ENCODE data around the gene FBXO2. TPM values are rescaled to one million over a fixed set of nuclear protein-coding genes. Genes with fewer than 3 reads are reported as not detected.
A peak's percentile ranks its signal among the peaks of the same experiment; 100 is the strongest.

The FBXO2 gene
- total and polyA plus RNA-seq, 2 of the 4 experiments (the other 2 are of a cell fraction), result 0.36 to 1.7 TPM

GRCh38 chr1:11648039-11648438 is 6.2 kb downstream of the FBXO2 start:
- H3K27me3 ChIP-seq (ENCODE audit: control insufficient read depth, insufficient read depth, low read length), result peaks cover 19% of the 10 kb centered on the region
- BruUV-seq (replicated peaks), result no TSS peak
- DNase-seq, result no peak
- peak overlapping the region; percentile 32 for H2AFZ ChIP-seq (replicated peaks; ENCODE audit: low read length, poor library complexity)
- H3K4me3 ChIP-seq (ENCODE audit: insufficient read depth, low read depth, low read length), result no peak overlapping the region
- no peak overlapping the region for H2BK15ac ChIP-seq (ENCODE audit: low read depth, low read length)
- no peak for TF ChIP-seq MAFK (IDR thresholded peaks at IDR 0.05; ENCODE audit: low read depth, low read length)
- no peak for TF ChIP-seq BHLHE40 (IDR thresholded peaks at IDR 0.05; ENCODE audit: low read depth, low read length)
- no peak for TF ChIP-seq MXI1 (IDR thresholded peaks at IDR 0.05; ENCODE audit: borderline replicate concordance, low read depth, low read length)
- no peak for TF ChIP-seq CTCF (conservative IDR thresholded peaks at IDR 0.05; ENCODE audit: low read depth, low read length)
- TF ChIP-seq CHD1 (IDR thresholded peaks at IDR 0.05; ENCODE audit: low read depth, low read length), result no peak
- no peak for TF ChIP-seq RFX5 (IDR thresholded peaks at IDR 0.05; ENCODE audit: low read depth, low read length)
- TF ChIP-seq NFE2L2 (IDR thresholded peaks at IDR 0.05; ENCODE audit: low read depth, low read length), result no peak
- no peak for TF ChIP-seq CEBPB (IDR thresholded peaks at IDR 0.05; ENCODE audit: low read depth, low read length)
- no peak for TF ChIP-seq RAD21 (IDR thresholded peaks at IDR 0.05; ENCODE audit: low read length)
- no peak for TF ChIP-seq ELK1 (IDR thresholded peaks at IDR 0.05; ENCODE audit: borderline replicate concordance, low read depth, low read length)
- H3K9ac ChIP-seq (ENCODE audit: low read depth, low read length), result no peak overlapping the region
- no peaks in the 10 kb centered on the region; the same call in 1 of the 2 replicates for H3K4me1 ChIP-seq (ENCODE audit: control insufficient read depth, insufficient read depth, low read length)
- no peak overlapping the region for H4K91ac ChIP-seq (ENCODE audit: insufficient read depth, low read depth, low read length)
- H2AK5ac ChIP-seq (ENCODE audit: low read depth, low read length), result no peak overlapping the region
- no peak overlapping the region for H4K8ac ChIP-seq (ENCODE audit: low read depth in 2 of 2, low read length in 2 of 2)
- in situ Hi-C loops (cut with MboI; ENCODE audit: low sequenced_read_pairs), result loop anchor here (10.0 kb wide), 1 partner anchor 613 kb away; no protein-coding TSS in a partner anchor
- no peak overlapping the region for H3K56ac ChIP-seq (ENCODE audit: extremely low read depth, insufficient read depth, low read length)
- H4K5ac ChIP-seq (ENCODE audit: low read depth, low read length), result no peak overlapping the region
- no peaks in the 10 kb centered on the region for H3K9me3 ChIP-seq (ENCODE audit: control insufficient read depth, insufficient read depth, low read length)
- H3K4me2 ChIP-seq (ENCODE audit: low read depth, low read length), result no peak overlapping the region
- no peaks in the 10 kb centered on the region for H3K9me1 ChIP-seq (ENCODE audit: insufficient read depth, low read length)
- no peaks in the 10 kb centered on the region for H3K79me1 ChIP-seq (ENCODE audit: low read depth in 1 of 2, low read length in 2 of 2)
- no peak for ATAC-seq (ENCODE audit: low read depth)
- H3K36me3 ChIP-seq (ENCODE audit: control insufficient read depth, insufficient read depth, low read length), result no peaks in the 10 kb centered on the region
- H2AK9ac ChIP-seq (replicated peaks; ENCODE audit: low read depth, low read length, poor library complexity), result no peak overlapping the region
- intact Hi-C loops (cut with micrococcal nuclease), result no loop called here
- H3K18ac ChIP-seq (ENCODE audit: low read depth, low read length), result no peak overlapping the region
- no peak overlapping the region for H2BK120ac ChIP-seq (ENCODE audit: low read depth, low read length)
- POLR2A ChIA-PET (ENCODE audit: unreplicated experiment), result no interaction called here
- H3K4ac ChIP-seq (ENCODE audit: low read depth, low read length), result no peak overlapping the region
- H2BK20ac ChIP-seq (ENCODE audit: low read depth, low read length), result no peak overlapping the region
- dilution Hi-C loops (cut with HindIII; ENCODE audit: low sequenced_read_pairs, unreplicated experiment), result no loop called here
- no peak overlapping the region for H3K27ac ChIP-seq (ENCODE audit: insufficient read depth, low read length)
- H4K20me1 ChIP-seq (ENCODE audit: insufficient read depth, low read length), result no peaks in the 10 kb centered on the region; the same call in 1 of the 2 replicates
- H3K14ac ChIP-seq (replicated peaks; ENCODE audit: low read depth, low read length), result no peak overlapping the region
- H2BK5ac ChIP-seq (ENCODE audit: low read depth, low read length, poor library complexity, severe bottlenecking), result no peak overlapping the region
- no peak overlapping the region for H3K23ac ChIP-seq (ENCODE audit: low read depth, low read length)
- 74% methylated on average over 3 of the region's 6 CpGs; no CpG with 5 or more reads in 1 of the 2 experiments for WGBS, 2 experiments (ENCODE audit: extremely low coverage in 2 of 2, insufficient read length in 1 of 2)
- CTCF ChIA-PET, result no interaction called here

Data from IMR-90 (cell line).